Brain microvascular endothelial cell (primary cell): ENCODE measurements around the gene ESPL1.
A peak's percentile ranks its signal among the peaks of the same experiment; 100 is the strongest.

Experiments
- DNase-seq: peaks from one replicate; pipeline ENCODE4 v3.0.0-alpha.2; 2020
- H3K27ac ChIP-seq: fragments of 250-450 bp; sonication (Bioruptor Pico); 2 replicates; pipeline ENCODE4 v1.5.1; 2020; ENCODE audit warnings: mild to moderate bottlenecking, moderate library complexity
- H3K27me3 ChIP-seq: fragments of 250-450 bp; sonication (Bioruptor Pico); replicated peaks from 2 replicates; pipeline ENCODE4 v1.5.1; 2020; ENCODE audit warnings: mild to moderate bottlenecking
- H3K36me3 ChIP-seq: fragments of 250-450 bp; sonication (Bioruptor Pico); replicated peaks from 2 replicates; pipeline ENCODE4 v1.5.1; 2020; ENCODE audit warnings: mild to moderate bottlenecking
- H3K4me3 ChIP-seq: 2 replicates; pipeline ENCODE4 v1.5.1; 2011; ENCODE audit warnings: low read depth, mild to moderate bottlenecking, control low read depth, low read length, moderate library complexity
- in situ Hi-C: cut with HindIII; loops from 2 replicates; pipeline ENCODE4 v1.10.0; 2017; ENCODE audit warnings: low sequenced_read_pairs, low pct_ligation_motif_present
- TF ChIP-seq, protein P1 (sequence below): IDR thresholded peaks from 2 replicates; pipeline ENCODE4 v1.5.1; 2011; ENCODE audit warnings: low read depth, mild to moderate bottlenecking, moderate library complexity, low read length, control low read depth, inconsistent platforms; ENCODE audit errors: missing control alignments

ESPL1 gene

GRCh38 chr12:53221203-53222080 is 46.7 kb upstream of the ESPL1 start:
- TF ChIP-seq, protein P1, sequence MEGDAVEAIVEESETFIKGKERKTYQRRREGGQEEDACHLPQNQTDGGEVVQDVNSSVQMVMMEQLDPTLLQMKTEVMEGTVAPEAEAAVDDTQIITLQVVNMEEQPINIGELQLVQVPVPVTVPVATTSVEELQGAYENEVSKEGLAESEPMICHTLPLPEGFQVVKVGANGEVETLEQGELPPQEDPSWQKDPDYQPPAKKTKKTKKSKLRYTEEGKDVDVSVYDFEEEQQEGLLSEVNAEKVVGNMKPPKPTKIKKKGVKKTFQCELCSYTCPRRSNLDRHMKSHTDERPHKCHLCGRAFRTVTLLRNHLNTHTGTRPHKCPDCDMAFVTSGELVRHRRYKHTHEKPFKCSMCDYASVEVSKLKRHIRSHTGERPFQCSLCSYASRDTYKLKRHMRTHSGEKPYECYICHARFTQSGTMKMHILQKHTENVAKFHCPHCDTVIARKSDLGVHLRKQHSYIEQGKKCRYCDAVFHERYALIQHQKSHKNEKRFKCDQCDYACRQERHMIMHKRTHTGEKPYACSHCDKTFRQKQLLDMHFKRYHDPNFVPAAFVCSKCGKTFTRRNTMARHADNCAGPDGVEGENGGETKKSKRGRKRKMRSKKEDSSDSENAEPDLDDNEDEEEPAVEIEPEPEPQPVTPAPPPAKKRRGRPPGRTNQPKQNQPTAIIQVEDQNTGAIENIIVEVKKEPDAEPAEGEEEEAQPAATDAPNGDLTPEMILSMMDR, result no peak
- in situ Hi-C loops, result no loop called here
- peak; percentile 29 for DNase-seq
- peak overlapping the region; percentile 99 for H3K27ac ChIP-seq
- H3K4me3 ChIP-seq, result peak overlapping the region; percentile 55
- H3K27me3 ChIP-seq, result no peaks in the 10 kb centered on the region
- no peaks in the 10 kb centered on the region for H3K36me3 ChIP-seq

DNA sequence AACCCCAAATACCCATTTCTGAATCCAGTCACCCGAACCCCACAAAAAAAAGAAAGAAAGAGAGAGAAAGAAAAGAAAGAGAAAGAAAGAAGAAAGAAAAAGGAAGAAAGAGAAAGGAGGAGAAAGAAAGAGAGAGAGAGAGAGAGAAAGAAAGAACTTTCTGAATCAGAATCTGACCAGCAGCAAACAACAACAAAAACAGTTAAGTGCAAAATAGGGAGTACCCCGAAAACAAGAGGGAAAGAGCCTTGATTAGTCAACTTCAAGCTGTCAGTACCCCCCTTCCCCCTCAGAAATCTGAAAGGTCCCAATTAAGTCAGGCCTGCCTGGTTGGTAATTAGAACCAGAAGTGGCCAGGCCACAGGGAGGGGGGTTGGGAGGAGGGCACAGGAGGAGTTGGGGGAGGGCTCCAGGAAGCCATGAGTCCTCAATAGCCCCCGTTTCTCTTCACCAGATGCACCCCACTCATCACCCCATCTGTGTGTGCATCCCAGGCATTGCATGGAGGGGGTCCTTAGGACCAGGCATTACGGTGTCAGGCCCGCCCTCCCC is 45.9 kb upstream of the ESPL1 start:
- Histone ChIP-seq H3K4me3 (peak overlapping the region; percentile 40), H3K27me3 (no peaks in the 10 kb centered on the region), H3K27ac (peak overlapping the region; percentile 99), H3K36me3 (no peaks in the 10 kb centered on the region)
- TF ChIP-seq, protein P1, result no peak
- in situ Hi-C loops, result no loop called here
- DNase-seq, result no peak

DNA sequence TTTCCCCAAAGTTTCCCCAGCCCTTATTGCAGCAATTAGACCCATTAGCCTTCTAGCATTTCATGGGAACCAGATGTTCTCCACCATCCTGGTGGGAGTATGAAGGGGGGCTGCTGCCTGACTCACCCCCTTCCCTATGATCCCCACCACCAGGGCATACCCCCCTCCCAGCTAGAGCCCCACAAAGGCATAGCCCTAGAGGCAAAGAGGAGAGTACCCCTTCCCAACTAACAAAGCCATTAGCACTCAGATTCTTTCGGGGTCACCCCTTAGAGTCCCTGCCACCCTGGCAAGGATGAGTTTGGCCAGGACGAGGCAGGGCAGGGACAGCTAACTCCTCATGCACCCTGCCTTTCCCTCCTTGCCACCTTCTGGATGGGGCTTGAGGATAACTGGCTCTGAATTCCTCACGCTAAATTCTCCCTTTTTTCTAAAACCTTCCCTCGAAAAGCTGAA is 45.3 kb upstream of the ESPL1 start:
- no peaks in the 10 kb centered on the region for H3K36me3 ChIP-seq
- H3K4me3 ChIP-seq, result no peak overlapping the region
- no peak for DNase-seq
- H3K27me3 ChIP-seq, result no peaks in the 10 kb centered on the region
- TF ChIP-seq, protein P1, result no peak
- in situ Hi-C loops, result no loop called here
- no peak overlapping the region for H3K27ac ChIP-seq

GRCh38 chr12:53223389-53224060 is 44.6 kb upstream of the ESPL1 start:
- Histone ChIP-seq H3K27me3 (no peaks in the 10 kb centered on the region), H3K36me3 (no peaks in the 10 kb centered on the region), H3K4me3 (no peak overlapping the region), H3K27ac (no peak overlapping the region)
- in situ Hi-C loops, result no loop called here
- DNase-seq, result peak; percentile 17
- TF ChIP-seq, protein P1, result no peak

- in situ Hi-C loops, result no loop called here
- Histone ChIP-seq H3K36me3 (no peaks in the 10 kb centered on the region), H3K27ac (no peak overlapping the region), H3K4me3 (no peak overlapping the region), H3K27me3 (no peaks in the 10 kb centered on the region)
- DNase-seq, result no peak
- TF ChIP-seq, protein P1, result peak; percentile 53
Observed at GRCh38 chr12:53224061-53224896, 43.8 kb upstream of the ESPL1 start.
